NK-92 (cell line): ENCODE measurements around the gene SLC25A11.
"Not testable (repeated sequence)": the region's sequence is repeated elsewhere in the genome, so short reads cannot be mapped to it uniquely, and the experiment has no call there.

Experiments
- DNase-seq: peaks from one replicate; lab custom pipeline; 2025; ENCODE audit not compliant: unreplicated experiment; lab: John Stamatoyannopoulos, UW

The SLC25A11 gene

DNA sequence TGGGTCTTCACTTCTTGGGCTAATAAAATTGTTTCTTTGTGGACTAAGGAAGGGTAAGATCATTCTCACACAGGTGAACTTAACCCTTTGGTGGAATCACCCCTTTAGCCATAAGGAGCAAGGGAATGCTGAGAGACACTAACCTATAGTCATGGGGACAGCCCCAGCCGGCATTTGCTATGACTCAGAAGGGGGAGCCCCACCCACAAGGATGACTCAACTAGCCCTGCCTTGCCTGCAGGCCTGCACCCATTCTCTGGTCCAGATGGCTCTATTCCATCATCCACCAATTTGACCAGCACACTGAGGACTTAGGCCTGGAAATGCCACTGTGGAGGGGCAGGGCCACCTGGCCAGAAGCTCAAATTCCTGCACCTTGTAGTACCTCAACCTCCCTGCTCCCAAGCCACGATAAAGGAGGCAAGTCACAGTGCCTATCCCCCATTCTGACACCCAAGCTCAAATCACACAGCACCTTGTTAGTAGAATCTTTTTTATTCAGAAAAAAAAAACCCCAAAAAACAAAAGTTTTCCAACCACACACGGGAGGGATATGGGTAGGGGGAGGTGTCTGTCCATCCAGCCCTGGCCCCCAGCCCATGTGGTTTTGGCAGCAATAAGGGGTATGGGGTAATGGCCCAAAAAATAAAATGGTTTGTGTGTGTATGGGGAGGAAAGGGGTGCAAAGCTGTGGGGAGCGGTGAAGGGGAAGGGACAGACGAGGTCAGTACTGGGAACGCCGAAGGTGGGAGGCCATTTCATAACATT lies 5.5 kb upstream of the SLC25A11 start:
- DNase-seq: no peak

DNA sequence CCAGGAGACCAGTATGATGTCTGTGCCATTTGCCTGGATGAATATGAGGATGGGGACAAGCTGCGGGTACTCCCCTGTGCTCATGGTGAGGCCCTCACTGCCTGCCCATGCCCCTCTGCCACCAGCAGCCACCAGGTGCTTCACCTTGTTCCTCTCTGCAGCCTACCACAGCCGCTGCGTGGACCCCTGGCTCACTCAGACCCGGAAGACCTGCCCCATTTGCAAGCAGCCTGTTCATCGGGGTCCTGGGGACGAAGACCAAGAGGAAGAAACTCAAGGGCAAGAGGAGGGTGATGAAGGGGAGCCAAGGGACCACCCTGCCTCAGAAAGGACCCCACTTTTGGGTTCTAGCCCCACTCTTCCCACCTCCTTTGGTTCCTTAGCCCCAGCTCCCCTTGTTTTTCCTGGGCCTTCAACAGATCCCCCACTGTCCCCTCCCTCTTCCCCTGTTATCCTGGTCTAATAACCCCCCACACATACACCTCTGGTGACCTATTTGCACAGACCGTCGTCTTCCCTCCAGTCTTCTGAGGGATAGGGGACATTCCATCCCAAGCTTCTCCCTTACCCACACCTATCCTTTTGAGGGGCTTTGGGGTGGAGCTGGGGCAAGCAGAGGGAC lies 4.8 kb upstream of the SLC25A11 start:
- DNase-seq: no peak

DNA sequence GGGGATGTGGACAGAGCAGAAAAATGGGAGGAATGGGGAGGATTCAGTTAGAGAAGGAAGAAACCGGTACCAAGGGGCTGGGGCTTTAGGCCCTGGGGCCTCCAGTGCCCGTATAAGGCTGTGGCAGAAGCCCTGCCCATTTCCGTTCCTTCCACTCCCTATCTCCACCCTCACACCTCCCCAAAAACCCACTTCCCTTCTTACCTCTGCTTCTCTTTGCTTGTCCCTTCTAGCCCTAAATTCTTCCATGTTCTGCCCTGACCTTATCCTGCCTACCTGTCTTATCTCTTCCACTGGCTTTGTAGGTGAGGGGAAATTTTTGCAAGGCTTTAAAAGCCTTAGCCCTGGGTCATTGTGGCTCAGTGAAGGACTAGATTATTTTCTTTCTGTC lies 4.3 kb upstream of the SLC25A11 start:
- no peak for DNase-seq

DNA sequence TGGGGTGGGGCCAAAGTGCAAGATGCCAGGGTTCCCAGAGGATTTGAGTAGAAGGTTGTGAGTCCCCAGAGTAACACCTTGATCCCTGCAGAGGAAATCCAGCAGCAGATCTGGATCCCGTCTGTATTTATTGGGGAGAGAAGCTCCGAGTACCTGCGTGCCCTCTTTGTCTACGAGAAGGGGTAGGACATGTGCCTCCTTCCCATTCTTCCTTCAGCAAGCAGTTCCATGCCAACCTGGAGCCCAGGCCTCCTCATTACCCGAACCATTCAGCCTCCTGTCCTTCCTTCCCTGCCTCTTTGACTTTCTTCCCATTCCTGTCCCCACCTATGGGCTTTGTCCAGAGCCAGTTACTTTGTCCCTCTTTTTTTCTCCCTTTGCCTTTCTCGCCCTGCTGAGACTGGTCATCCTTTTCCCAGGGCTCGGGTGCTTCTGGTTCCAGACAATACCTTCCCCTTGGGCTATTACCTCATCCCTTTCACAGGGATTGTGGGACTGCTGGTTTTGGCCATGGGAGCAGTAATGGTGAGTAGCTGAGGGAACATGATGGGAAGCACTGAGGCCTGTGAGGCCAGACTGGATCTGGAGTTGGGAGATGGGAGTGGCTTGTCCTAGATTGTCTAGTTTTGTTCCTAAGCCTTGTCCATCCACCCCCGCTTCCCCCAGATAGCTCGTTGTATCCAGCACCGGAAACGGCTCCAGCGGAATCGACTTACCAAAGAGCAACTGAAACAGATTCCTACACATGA lies 3.1 kb upstream of the SLC25A11 start:
- no peak for DNase-seq

DNA sequence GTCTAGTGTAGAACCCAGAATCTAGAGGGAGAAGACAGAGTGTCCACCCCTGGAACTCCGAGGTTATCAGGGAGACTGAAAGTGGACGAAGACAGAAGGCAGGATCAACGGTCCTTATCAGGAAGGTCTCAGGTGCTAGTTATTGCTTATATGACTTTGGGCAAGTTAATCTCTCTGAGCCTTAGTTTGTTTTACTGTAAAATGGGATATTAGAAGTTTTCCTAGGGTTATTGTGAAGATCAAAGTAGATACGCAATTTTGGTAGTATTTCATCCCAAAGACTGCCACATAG lies 1.4 kb upstream of the SLC25A11 start:
- no peak for DNase-seq

DNA sequence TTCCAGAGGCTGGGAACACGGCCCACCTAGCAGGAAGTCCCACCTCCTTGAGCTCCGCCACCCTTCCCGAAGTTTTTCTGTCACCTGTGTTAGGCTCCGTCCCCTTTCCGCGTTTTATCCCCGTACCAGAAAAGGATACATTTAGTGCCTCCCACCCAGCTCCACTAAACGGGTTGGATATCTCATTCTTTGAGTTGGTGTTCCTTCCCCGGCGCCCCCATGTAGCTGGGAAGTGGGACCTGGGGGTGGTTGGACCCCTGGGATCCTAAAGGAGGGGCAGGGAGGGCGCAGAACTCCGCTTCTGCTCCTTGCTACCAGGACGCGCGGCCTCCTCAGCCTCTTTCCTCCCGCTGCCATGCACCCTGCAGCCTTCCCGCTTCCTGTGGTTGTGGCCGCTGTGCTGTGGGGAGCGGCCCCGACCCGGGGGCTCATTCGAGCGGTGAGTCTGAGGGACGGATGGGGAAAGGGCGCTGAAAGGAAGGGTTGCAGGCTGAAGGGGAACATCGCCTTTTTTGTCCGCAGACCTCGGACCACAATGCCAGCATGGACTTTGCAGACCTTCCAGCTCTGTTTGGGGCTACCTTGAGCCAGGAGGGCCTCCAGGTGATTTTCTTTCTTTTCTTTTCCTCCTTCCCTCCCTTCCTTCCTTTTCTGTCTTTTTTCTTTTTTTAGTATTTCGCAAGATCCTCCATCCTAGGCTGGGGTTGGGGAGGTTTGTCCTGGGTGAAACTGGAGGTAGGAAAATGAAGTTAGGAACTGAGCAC lies 891 bp upstream of the SLC25A11 start:
- no peak for DNase-seq

DNA sequence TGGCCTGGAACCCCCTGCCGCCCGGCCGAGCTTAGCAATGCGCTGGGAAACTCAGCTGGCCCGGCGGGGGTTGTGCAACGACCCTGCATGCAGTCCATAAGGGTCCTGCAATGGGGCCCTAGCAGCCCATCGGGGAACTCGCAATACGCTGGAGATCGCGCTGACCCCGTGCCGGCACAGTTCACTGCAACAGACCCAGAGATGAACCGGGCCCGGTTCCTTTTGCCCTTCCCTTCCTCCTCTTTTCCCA lies 375 bp downstream of the SLC25A11 start:
- no peak for DNase-seq

DNA sequence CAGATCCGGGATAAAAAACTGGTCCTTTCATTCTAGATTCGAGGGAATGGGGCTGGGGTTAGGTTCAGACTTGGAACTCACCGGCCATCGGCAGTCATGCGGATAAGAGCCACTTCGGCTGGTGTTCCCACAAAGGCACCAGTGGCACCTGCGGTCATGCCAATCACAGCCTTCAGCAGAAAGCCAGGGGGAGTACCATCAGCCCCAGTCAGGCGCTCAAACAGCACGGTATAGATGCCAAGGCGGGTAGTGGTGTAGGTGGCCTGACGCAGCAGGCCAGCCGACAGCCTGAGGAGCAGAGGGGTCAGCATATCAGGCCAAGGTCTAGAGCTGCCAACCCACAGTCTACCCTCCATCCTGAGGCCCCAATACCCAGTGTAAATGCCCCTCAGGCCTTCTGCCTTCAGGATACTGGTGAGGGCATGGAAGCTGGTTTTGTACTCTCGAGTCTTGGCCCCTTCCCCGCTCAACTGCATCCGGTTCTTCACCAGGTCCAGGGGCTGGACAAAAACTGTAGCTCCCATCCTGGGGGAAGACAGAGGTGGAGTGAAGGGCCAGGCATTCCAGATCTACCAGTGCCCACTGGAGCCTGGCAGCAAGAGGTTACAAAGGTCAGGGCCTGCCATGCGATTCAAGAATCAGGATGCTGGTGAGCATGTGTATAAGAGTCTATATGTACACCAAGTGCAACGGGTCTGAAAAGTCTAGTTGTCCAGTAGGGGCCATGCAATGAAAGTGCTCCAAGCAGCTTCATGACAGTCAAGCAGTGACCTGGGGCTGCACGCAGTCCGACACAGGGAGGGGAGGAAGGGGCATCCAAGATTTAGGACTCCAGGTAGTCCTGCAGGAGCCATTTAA lies 929 bp downstream of the SLC25A11 start:
- DNase-seq: no peak

DNA sequence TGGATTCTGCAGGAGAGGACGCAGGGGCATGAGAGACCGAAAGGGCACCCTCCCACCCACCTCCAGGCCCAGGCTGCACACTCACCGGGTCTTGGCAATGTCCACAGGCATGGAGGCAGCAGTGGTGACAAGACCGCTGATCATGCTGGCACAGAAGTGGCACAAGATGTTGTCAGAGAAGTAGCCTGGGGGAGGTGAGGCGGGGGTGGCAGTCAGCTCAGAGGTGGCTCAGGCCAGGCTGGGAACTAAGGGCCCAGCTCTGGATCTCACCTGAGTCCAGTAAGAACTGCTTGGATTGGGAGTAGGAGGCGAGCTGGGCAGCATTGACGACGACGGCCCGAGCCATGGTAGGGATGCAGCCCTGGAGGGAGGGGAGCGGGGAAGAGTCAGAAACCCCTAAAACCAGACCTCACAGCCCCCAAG lies 1.8 kb downstream of the SLC25A11 start:
- no peak for DNase-seq

DNA sequence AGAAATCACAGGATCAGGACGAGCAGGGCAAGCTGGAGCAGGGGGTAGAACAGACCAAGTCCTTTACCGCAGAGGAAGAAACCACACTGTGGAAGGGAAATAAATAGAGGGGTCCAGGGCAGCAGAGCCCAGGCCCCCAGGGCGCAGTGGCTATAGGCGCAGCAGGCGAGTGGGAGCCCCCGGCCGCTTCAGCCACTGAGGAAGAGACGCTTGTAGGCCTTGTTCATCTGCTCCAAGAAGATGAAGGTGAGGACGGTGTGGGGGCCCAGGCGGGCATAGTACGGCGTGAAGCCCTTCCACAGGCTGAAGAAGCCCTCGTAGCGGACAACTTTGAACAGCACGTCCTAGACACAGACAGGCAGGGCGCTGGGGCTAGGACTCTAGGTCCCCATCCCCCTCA lies 2.3 kb downstream of the SLC25A11 start:
- no peak for DNase-seq

DNA sequence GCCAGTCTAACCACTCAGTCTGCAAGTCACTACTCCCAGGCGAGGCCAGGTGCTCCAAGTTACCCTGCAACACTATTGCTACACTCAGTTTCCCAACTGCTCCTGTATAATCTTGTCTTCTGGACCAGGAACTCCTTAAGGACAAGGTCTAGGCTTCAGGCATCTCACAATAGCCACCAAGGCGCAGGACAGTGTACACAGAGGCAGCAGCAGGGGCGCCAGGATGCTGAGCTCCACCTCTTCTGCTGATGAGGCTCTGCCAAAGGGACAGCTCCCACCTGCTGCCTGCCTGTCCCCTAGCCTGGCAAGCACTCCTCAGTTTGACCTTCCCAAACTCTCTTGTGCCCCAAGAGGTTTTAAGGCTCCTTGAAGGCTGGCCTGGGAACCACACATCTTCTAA lies 3.4 kb downstream of the SLC25A11 start:
- no peak for DNase-seq

DNA sequence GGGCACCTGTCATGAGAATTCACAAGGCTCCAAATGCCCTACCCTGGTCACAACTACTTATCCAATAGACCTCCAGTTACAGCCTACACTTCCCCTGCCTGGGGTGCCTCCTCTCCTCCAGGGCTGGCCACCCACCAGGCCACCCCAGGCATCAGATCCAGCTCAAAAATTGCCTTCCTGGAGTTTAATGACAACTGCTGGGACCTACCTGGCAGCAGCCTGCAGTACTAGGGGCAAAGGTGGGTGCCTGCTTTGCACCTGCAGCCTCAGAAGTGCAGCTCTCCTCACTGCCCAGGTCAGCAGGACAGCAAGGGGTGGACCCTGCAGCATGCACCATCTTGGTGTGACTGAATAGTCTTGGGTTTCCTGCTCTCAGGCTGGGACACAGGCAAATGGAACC lies 4.2 kb downstream of the SLC25A11 start:
- no peak for DNase-seq

DNA sequence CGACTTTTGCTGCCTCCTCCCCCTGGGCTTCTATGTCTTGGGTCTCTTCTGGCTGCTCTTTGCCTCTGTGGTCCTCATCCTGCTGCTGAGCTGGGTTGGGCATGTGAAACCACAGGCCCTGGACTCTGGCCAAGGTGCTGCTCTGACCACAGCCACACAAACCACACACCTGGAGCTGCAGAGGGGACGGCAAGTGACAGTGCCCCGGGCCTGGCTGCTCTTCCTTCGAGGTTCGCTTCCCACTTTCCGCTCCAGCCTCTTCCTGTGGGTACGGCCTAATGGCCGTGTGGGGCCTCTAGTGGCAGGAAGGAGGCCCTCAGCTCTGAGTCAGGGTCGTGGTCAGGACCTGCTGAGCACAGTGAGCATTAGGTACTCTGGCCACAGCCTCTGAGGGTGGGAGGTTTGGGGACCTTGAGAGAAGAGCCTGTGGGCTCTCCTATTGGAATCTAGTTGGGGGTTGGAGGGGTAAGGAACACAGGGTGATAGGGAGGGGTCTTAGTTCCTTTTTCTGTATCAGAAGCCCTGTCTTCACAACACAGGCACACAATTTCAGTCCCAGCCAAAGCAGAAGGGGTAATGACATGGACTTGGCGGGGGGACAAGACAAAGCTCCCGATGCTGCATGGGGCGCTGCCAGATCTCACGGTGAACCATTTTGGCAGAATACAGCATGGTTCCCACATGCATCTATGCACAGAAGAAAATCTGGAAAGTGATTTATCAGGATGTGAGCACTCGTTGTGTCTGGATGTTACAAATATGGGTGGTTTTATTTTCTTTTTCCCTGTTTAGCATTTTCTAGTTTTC lies 5.5 kb downstream of the SLC25A11 start:
- no peak for DNase-seq

DNA sequence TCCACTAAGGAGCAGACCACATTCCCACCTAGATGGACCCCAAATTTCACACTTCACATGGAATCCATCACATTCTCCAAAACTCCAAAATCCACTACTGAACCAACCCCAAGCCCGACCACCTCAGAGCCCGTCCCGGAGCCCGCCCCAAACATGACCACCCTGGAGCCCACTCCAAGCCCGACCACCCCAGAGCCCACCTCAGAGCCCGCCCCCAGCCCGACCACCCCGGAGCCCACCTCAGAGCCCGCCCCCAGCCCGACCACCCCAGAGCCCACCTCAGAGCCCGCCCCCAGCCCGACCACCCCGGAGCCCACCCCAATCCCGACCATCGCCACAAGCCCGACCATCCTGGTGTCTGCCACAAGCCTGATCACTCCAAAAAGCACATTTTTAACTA lies 6.2 kb downstream of the SLC25A11 start:
- DNase-seq: no peak

DNA sequence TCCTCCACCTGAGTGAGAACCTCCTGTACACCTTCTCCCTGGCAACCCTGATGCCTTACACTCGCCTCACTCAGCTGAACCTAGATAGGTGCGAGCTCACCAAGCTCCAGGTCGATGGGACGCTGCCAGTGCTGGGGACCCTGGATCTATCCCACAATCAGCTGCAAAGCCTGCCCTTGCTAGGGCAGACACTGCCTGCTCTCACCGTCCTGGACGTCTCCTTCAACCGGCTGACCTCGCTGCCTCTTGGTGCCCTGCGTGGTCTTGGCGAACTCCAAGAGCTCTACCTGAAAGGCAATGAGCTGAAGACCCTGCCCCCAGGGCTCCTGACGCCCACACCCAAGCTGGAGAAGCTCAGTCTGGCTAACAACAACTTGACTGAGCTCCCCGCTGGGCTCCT lies 7.1 kb downstream of the SLC25A11 start:
- no peak for DNase-seq

DNA sequence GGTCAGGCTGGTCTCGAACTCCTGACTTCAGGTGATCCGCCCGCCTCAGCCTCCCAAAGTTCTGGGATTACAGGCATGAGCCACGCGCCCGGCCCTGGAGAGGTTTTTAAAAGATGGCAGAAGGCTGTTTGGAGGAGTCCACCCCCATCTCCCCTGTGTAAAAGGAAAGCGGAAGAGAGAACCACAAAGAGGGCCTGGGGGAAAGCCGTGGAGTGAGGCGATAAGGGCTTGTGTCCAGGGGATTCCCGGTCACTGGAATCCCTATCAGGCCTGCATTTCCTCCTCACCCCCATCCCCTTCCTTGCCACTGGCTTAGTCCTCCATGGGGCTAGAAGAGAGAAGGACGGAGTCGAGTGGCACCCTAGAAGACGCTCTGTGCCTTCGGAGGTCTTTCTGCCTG lies 7.9 kb downstream of the SLC25A11 start, which contains the start of gene GP1BA:
TSS of gene GP1BA (plus strand) at position 315 of the 400 bp plus-strand sequence. CDS start 328 bp downstream, outside the sequence.
- no peak for DNase-seq

DNA sequence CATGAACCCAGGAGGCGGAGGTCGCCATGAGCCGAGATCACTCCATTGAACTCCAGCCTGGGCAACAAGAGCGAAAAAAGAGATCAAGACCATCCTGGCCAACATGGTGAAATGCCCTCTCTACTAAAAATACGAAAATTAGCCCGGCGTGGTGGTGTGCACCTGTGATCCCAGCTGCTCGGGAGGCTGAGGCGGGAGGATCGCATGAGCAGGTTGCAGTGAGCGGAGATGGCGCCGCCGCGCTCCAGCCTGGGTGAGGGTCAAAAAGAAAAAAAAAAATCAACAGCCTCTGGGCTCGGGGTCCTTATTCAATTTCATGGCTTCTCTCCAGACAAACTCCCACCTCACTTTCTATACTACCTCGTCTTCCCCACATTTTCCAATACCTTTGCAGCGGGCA lies 11.0 kb downstream of the SLC25A11 start:
- DNase-seq: no peak

DNA sequence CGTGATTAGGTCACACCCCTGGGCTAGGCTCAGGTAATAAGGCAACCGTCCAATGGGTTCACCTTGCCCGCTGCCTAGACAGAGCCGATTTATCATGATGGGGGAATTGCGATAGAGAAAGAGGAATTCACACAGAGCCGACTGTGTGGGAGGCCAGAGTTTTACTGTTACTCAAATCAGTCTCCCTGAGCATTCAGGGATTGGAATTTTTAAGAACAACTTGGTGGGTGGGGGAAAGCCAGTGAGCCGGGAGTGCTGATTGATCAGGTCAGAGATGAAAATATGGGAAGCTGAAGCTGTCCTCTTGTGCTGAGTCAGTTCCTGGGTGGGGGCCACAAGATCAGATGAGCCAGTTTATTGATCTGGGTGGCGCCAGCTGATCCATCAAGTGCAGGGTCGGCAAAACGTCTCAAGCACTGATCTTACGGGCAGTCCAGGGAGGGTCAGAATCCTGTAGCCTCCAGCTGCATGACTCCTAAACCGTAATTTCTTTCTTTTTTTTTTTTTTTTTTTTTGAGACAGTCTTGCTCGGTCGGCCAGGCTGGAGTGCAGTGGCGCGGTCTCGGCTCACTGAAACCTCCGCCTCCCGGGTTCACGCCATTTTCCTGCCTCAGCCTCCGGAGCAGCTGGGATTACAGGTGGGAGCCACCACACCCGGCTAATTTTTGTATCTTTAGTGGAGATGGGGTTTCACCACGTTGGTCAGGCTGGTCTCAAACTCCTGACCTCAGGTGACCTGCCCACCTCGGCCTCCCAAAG lies 13.1 kb downstream of the SLC25A11 start:
- DNase-seq: not testable (repeated sequence)

DNA sequence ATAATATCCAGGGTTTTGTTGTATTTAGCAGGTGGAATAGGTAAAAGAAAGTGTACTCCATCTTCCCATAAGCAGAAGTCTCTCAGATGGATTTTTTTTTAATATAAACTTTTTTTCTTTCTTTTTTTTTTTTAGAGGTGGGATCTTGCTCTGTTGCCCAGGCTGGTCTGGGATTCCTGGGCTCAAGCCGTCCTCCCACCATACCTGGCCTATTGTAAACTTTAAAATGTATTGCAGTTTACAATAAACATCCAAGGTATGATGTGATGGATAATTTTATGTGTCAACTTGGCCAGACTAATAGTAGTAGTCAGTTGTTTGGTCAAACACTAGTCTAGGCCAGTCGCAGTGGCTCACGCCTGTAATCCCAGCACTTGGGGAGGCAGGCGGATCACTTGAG lies 18.5 kb downstream of the SLC25A11 start:
- no peak for DNase-seq
